Testis (tissue), 2 donors: ENCODE data around the gene NCF2.

Experiments used
- CTCF ChIP-seq, 3 experiments: fragments of 450-650 bp in 2 of 3; fragments of 200-600 bp in 1 of 3; sonication (generic) in 1 of 3; IDR thresholded peaks; one replicate each; pipeline ENCODE4 v1.5.1; 2016 to 2019; ENCODE audit warnings: antibody characterized with exemption in 3 of 3, mild to moderate bottlenecking in 2 of 3, moderate library complexity in 1 of 3
- POLR2A ChIP-seq: fragments of 450-650 bp; IDR thresholded peaks from one replicate; pipeline ENCODE4 v1.6.1; 2017; ENCODE audit warnings: antibody characterized with exemption, mild to moderate bottlenecking, moderate library complexity

- TF ChIP-seq CTCF (IDR thresholded peaks at IDR 0.05) (no peak), POLR2A (no peak)
Observed at GRCh38 chr1:183600634-183601033, 10.4 kb upstream of the NCF2 start.
